HCT116 (cell line): ENCODE results near the gene COX4I2. TPM values are rescaled to one million over a fixed set of nuclear protein-coding genes. Genes with fewer than 3 reads are reported as not detected.

Experiments used
- ATAC-seq: fragments of 200-7000 bp; cut with Tn5 transposase; 2 replicates; pipeline ENCODE4 v1.9.1; 2020; ENCODE audit warnings: mild to moderate bottlenecking, moderate library complexity
- BruUV-seq: library from RNA; stranded (reverse); fragments of 400-500 nt; replicated peaks from 2 replicates; lab custom pipeline; 2021; lab: Mats Ljungman, UMichigan
- CTCF ChIA-PET: fragments of 300-600 bp; sonication (Branson Sonifier 250); formaldehyde crosslinking; loops from one replicate; lab custom pipeline; 2021; ENCODE audit warnings: antibody characterized with exemption; lab: Charles Lee
- POLR2A ChIA-PET: fragments of 300-600, 350-600 bp; sonication (Branson Sonifier 250); formaldehyde crosslinking; loops from one replicate; lab custom pipeline; 2021; ENCODE audit warnings: antibody characterized with exemption; lab: Charles Lee
- RAD21 ChIA-PET, 2 experiments: fragments of 300-600 bp; sonication (Branson Sonifier 250); formaldehyde crosslinking; loops; one replicate each; lab custom pipeline; 2023; ENCODE audit warnings: low total read pairs in 2 of 2; ENCODE audit not compliant: uncharacterized antibody in 2 of 2, unreplicated experiment in 2 of 2, low non-redundant PET in 1 of 2; lab: Charles Lee
- DNase-seq: peaks from one replicate; pipeline ENCODE4 v3.0.0-alpha.2; 2010; ENCODE audit warnings: low read depth, low spot score
- H2AFZ ChIP-seq: fragments of 200-600 bp; shearing (Covaris generic), sonication (generic); 2 replicates; pipeline ENCODE4 v1.6.1; 2017; ENCODE audit warnings: low read depth, mixed run types, mixed read lengths, antibody characterized with exemption, low read length; ENCODE audit not compliant: poor library complexity, severe bottlenecking
- H3K27ac ChIP-seq: 2 replicates; pipeline ENCODE4 v1.5.1; 2012; ENCODE audit warnings: low read depth, low read length
- H3K27me3 ChIP-seq: fragments of 200-600 bp; sonication (generic); 2 replicates; pipeline ENCODE4 v1.6.1; 2016; ENCODE audit warnings: mixed run types, low read length, mixed read lengths; ENCODE audit not compliant: insufficient read depth
- H3K36me3 ChIP-seq, 2 experiments: fragments of 200-500 bp in 1 of 2; fragments of 200-600 bp in 1 of 2; sonication (Bioruptor generic) in 1 of 2; sonication (generic) in 1 of 2; 2 replicates each; pipeline versions ENCODE4 v1.5.1 to v1.6.1; 2014 to 2016; ENCODE audit warnings: low read length in 2 of 2, inconsistent platforms in 1 of 2, mixed read lengths in 1 of 2, mixed run types in 1 of 2; ENCODE audit not compliant: insufficient read depth in 2 of 2, control insufficient read depth in 1 of 2
- H3K4me1 ChIP-seq, 2 experiments: fragments of 200-600 bp in 1 of 2; sonication (generic) in 1 of 2; 2 replicates each; pipeline versions ENCODE4 v1.5.1 to v1.6.1; 2012 to 2017; ENCODE audit warnings: low read length in 2 of 2, inconsistent platforms in 1 of 2, mild to moderate bottlenecking in 1 of 2, mixed read lengths in 1 of 2, mixed run types in 1 of 2, moderate library complexity in 1 of 2; ENCODE audit not compliant: insufficient read depth in 2 of 2, control insufficient read depth in 1 of 2
- H3K4me2 ChIP-seq: fragments of 200-600 bp; sonication (generic); 2 replicates; pipeline ENCODE4 v1.6.1; 2017; ENCODE audit warnings: mixed run types, low read length, mixed read lengths
- H3K4me3 ChIP-seq, 2 experiments: fragments of 200-600 bp in 1 of 2; sonication (generic) in 1 of 2; replicated peaks in 1 of 2; 2 replicates each; pipeline ENCODE4 v1.5.1; 2011 to 2016; ENCODE audit warnings: low read length in 2 of 2, control low read depth in 1 of 2, low read depth in 1 of 2, mild to moderate bottlenecking in 1 of 2, mixed read lengths in 1 of 2, mixed run types in 1 of 2
- H3K79me2 ChIP-seq: fragments of 200-600 bp; sonication (generic); 2 replicates; pipeline ENCODE4 v1.6.1; 2017; ENCODE audit warnings: mild to moderate bottlenecking, mixed run types, low read length, moderate library complexity, mixed read lengths; ENCODE audit not compliant: insufficient read depth
- H3K9ac ChIP-seq: fragments of 200-600 bp; sonication (generic); 2 replicates; pipeline ENCODE4 v1.6.1; 2016; ENCODE audit warnings: low read length, mixed read lengths
- H3K9me2 ChIP-seq: fragments of 200-600 bp; sonication (generic), shearing (Covaris generic); 2 replicates; pipeline ENCODE4 v1.6.1; 2017; ENCODE audit warnings: mixed run types, mild to moderate bottlenecking, moderate library complexity; ENCODE audit not compliant: insufficient read depth
- H3K9me3 ChIP-seq, 2 experiments: fragments of 200-500 bp in 1 of 2; fragments of 200-600 bp in 1 of 2; sonication (Bioruptor generic) in 1 of 2; sonication (generic) in 1 of 2; 2 replicates each; pipeline ENCODE4 v1.6.1; 2014 to 2017; ENCODE audit warnings: low read length in 2 of 2, mixed read lengths in 2 of 2, inconsistent platforms in 1 of 2, low read depth in 1 of 2, mild to moderate bottlenecking in 1 of 2, mixed run types in 1 of 2, moderate library complexity in 1 of 2; ENCODE audit not compliant: control insufficient read depth in 1 of 2, insufficient read depth in 1 of 2
- H4K20me1 ChIP-seq: fragments of 200-600 bp; sonication (generic), shearing (Covaris generic); 2 replicates; pipeline ENCODE4 v1.6.1; 2017; ENCODE audit warnings: mixed run types, mild to moderate bottlenecking, moderate library complexity; ENCODE audit not compliant: insufficient read depth
- CBX3 ChIP-seq: IDR thresholded peaks from 2 replicates; pipeline ENCODE4 v1.6.1; 2012; ENCODE audit warnings: low read depth
- FOSL1 ChIP-seq: IDR thresholded peaks from 2 replicates; pipeline ENCODE4 v1.6.1; 2012; ENCODE audit warnings: low read depth
- MAX ChIP-seq: IDR thresholded peaks from 2 replicates; pipeline ENCODE4 v1.6.1; 2012
- POLR2A ChIP-seq: IDR thresholded peaks from 2 replicates; pipeline ENCODE4 v1.7.0; 2011; ENCODE audit warnings: borderline replicate concordance; ENCODE audit not compliant: insufficient read depth, insufficient read length; ENCODE audit errors: extremely low read depth
- RAD21 ChIP-seq: IDR thresholded peaks from 2 replicates; pipeline ENCODE4 v1.6.1; 2012; ENCODE audit warnings: low read depth, mild to moderate bottlenecking
- TCF7L2 ChIP-seq: IDR thresholded peaks from 2 replicates; pipeline ENCODE4 v1.7.0; 2011; ENCODE audit warnings: borderline replicate concordance, inconsistent platforms; ENCODE audit not compliant: insufficient read depth, insufficient read length; ENCODE audit errors: extremely low read depth
- YY1 ChIP-seq: IDR thresholded peaks from 2 replicates; pipeline ENCODE4 v1.6.1; 2011; ENCODE audit warnings: low read length, low read depth, moderate library complexity, mild to moderate bottlenecking; ENCODE audit not compliant: insufficient replicate concordance; ENCODE audit errors: extremely low read depth
- intact Hi-C: fragments of 100-400 bp; cut with micrococcal nuclease; formaldehyde crosslinking; loops from 2 replicates; pipeline ENCODE4 v1.10.0; 2022
- total RNA-seq: library from RNA; stranded (reverse); gene quantifications from one replicate; pipeline ENCODE4 v1.2.1, GENCODE V29; 2021; ENCODE audit not compliant: unreplicated experiment
- TF ChIP-seq, protein P1 (sequence below), 3 experiments: fragments of 200-600 bp in 1 of 3; sonication (generic) in 1 of 3; IDR thresholded peaks in 2 of 3; conservative IDR thresholded peaks in 1 of 3; 2 replicates each; pipeline ENCODE4 v1.5.1; 2012 to 2017; ENCODE audit warnings: low read depth in 2 of 3, low read length in 2 of 3, antibody characterized with exemption in 1 of 3, borderline replicate concordance in 1 of 3, control low read depth in 1 of 3, mild to moderate bottlenecking in 1 of 3, mixed read lengths in 1 of 3, mixed run types in 1 of 3, moderate library complexity in 1 of 3; ENCODE audit not compliant: insufficient read depth in 1 of 3

The COX4I2 gene
- total RNA-seq, 1 experiment from 2014 or later, result not detected

DNA sequence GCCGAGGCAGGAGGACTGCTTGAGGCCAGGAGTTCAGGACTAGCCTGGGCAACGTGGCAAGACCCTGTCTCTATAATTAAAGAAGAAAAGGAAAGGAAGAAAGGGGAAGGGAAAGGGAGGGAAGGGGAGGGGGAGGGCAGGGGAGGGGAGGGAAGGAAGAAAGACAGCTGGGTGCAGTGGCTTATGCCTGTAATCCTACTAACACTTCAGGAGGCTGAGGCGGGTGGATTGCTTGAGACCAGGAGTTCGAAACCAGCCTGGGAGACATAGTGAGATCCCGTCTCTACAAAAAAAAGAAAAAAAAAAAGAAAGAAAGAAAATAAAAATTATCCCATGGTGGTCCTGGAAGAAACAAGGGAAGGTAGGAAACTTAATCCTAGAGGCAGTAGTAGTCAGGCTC is 51.4 kb downstream of the COX4I2 start:
- Histone ChIP-seq H3K4me2 (no peak overlapping the region), H3K9me2 (no peaks in the 10 kb centered on the region), H3K79me2 (peaks cover 99% of the 10 kb centered on the region), H3K27me3 (no peaks in the 10 kb centered on the region), H4K20me1 (peaks cover 6% of the 10 kb centered on the region; the same call in 1 of the 2 replicates), H3K36me3 (peaks cover 20 to 59% of the 10 kb centered on the region in 2 experiments), H3K4me1 (peaks cover 45 to 85% of the 10 kb centered on the region in 2 experiments), H3K9ac (no peak overlapping the region), H3K9me3 (no peaks in the 10 kb centered on the region), H2AFZ (no peak overlapping the region), H3K4me3 (no peak overlapping the region), H3K27ac (no peak overlapping the region)
- ChIA-PET POLR2A (no interaction called here), CTCF (no interaction called here), RAD21 (no interaction called here)
- DNase-seq (no peak), ATAC-seq (no peak)
- no TSS peak for BruUV-seq
- TF ChIP-seq YY1 (no peak), POLR2A (no peak), MAX (no peak), FOSL1 (no peak), RAD21 (no peak), TCF7L2 (no peak), CBX3 (no peak)
- TF ChIP-seq, protein P1, sequence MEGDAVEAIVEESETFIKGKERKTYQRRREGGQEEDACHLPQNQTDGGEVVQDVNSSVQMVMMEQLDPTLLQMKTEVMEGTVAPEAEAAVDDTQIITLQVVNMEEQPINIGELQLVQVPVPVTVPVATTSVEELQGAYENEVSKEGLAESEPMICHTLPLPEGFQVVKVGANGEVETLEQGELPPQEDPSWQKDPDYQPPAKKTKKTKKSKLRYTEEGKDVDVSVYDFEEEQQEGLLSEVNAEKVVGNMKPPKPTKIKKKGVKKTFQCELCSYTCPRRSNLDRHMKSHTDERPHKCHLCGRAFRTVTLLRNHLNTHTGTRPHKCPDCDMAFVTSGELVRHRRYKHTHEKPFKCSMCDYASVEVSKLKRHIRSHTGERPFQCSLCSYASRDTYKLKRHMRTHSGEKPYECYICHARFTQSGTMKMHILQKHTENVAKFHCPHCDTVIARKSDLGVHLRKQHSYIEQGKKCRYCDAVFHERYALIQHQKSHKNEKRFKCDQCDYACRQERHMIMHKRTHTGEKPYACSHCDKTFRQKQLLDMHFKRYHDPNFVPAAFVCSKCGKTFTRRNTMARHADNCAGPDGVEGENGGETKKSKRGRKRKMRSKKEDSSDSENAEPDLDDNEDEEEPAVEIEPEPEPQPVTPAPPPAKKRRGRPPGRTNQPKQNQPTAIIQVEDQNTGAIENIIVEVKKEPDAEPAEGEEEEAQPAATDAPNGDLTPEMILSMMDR (IDR thresholded peaks at IDR 0.05 in 2 of 3, conservative IDR thresholded peaks at IDR 0.05 in 1 of 3; ENCODE audit: borderline replicate concordance in 1 of 3, insufficient read depth in 1 of 3, low read depth in 2 of 3, low read length in 2 of 3), result no peak
- intact Hi-C loops, result no loop called here
